ENCODE results near the gene SPHK2.

SPHK2 gene

DNA sequence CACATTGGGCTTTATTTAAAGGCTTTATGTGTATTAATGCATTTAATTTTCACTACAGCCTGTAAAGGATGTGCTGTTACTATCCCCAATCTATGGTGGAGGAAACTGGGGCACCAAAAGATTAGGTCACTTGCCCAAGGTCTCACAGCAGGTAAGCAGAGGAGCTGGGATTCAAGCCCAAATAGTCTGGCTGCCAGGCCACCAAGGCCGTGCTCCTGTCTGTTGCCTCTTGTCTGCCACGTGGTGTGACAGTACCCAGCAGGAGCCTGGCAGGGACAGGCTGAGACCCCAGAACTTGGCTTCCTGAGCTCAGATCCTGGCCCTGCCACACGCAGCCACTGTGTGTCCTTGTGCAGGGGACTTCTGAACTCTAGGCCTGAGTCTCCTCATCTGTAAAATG, 49.0 kb downstream of the SPHK2 start:
- TF ChIP-seq, protein P1, sequence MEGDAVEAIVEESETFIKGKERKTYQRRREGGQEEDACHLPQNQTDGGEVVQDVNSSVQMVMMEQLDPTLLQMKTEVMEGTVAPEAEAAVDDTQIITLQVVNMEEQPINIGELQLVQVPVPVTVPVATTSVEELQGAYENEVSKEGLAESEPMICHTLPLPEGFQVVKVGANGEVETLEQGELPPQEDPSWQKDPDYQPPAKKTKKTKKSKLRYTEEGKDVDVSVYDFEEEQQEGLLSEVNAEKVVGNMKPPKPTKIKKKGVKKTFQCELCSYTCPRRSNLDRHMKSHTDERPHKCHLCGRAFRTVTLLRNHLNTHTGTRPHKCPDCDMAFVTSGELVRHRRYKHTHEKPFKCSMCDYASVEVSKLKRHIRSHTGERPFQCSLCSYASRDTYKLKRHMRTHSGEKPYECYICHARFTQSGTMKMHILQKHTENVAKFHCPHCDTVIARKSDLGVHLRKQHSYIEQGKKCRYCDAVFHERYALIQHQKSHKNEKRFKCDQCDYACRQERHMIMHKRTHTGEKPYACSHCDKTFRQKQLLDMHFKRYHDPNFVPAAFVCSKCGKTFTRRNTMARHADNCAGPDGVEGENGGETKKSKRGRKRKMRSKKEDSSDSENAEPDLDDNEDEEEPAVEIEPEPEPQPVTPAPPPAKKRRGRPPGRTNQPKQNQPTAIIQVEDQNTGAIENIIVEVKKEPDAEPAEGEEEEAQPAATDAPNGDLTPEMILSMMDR (IDR thresholded peaks at IDR 0.05; ENCODE audit: extremely low read depth, insufficient read depth, missing control alignments): no peak
- in situ Hi-C loops (cut with MboI; ENCODE audit: low pct_unique_long_range_greater_than_20kb, low sequenced_read_pairs, unreplicated experiment): no loop called here

DNA sequence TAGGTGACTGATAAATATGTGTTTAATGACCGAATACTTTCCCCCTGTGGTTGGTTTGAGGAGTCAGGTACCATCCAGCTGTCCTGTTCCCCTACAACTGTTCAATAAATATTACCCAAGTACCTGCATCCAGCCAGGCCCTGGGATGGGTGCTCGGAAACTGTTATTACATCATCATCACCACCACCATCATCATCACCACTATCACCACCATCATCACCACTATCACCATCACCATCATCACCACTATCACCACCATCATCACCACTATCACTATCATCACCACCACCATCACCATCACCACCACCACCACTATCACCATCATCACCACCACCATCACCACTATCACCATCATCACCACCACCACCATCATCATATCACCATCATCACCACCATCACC, 49.5 kb downstream of the SPHK2 start:
- TF ChIP-seq, protein P1 (IDR thresholded peaks at IDR 0.05; ENCODE audit: extremely low read depth, insufficient read depth, missing control alignments): no peak
- in situ Hi-C loops (cut with MboI; ENCODE audit: low pct_unique_long_range_greater_than_20kb, low sequenced_read_pairs, unreplicated experiment): no loop called here

More for the DNA sequence above, 49.0 kb downstream of the SPHK2 start:
- no peak for DNase-seq (ENCODE audit: low spot score)

DNA sequence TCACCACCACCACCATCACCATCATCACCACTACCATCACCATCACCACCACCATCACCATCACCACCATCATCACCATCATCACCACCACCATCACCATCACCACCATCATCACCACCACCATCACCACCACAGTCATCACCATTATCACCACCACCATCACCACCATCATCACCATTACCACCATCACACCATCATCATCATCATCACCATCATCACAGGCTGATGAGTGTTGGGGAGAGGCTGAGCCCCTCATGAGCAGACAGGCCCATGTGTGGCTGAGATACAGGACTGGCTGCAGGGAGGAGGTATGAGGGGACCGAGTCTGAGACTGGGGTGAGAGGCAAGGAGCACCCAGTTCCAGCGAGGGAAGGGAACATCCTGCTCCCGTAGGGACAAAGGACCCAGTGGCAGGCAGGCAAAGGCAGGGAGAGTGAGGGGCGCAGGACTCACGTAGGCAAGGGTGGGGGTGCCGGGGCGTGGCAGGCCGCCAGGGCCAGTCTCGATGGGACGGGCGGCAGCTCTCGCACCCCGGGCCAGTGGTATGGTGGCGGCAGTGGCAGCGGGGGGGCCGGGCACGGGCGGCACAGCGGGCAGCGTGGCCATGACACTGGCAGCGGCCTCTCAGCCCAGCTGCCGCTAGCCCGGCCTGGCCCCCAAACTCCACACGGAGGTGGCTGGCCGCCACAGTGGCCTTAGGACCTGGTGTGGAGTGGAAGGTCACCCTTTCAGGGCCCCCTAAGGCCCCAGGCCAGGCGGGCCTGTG, 50.8 kb downstream of the SPHK2 start:
- TF ChIP-seq, protein P1 (IDR thresholded peaks at IDR 0.05; ENCODE audit: extremely low read depth, insufficient read depth, missing control alignments): no peak
- DNase-seq (ENCODE audit: low spot score): no peak
- in situ Hi-C loops (cut with MboI; ENCODE audit: low pct_unique_long_range_greater_than_20kb, low sequenced_read_pairs, unreplicated experiment): no loop called here

More for the DNA sequence above, 49.5 kb downstream of the SPHK2 start:
- no peak for DNase-seq (ENCODE audit: low spot score)

DNA sequence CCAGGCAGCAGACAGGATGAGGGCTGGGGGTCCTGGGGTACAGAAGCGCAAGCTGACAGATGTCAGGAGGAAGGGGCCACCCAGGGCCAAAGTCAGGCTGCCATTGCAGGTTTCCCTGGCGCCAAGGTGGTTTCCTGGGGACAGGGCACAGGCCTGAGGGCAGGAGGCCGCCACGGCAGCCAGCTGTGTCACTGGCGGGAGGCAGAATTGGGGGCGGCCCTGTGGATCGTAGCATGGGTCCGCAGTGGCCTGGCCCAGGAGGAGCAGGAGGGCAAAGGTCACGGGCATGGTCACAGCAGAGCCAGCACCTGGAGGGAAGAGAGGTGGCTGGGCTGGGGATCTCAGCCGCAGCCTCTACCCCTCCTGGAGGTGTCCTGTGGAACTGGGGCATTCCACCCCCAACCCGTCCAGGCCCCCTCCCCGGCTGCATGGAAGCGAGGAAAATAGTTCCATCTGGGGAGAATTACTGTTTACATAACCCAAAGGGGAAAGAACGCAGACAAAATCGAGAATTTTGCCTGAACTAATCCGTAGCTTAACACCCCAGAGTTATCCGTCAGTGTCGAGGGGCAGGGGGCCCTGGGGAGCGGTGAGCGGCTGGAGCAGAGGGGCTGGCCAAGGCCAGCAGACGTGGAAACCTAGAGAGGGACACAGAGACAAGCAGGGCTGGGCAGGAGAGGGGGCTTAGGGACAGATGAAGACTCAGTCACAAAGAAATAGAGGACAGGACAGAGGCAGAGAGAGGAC, 51.6 kb downstream of the SPHK2 start:
- DNase-seq (ENCODE audit: low spot score): no peak
- in situ Hi-C loops (cut with MboI; ENCODE audit: low pct_unique_long_range_greater_than_20kb, low sequenced_read_pairs, unreplicated experiment): no loop called here
- TF ChIP-seq, protein P1 (IDR thresholded peaks at IDR 0.05; ENCODE audit: extremely low read depth, insufficient read depth, missing control alignments): no peak

DNA sequence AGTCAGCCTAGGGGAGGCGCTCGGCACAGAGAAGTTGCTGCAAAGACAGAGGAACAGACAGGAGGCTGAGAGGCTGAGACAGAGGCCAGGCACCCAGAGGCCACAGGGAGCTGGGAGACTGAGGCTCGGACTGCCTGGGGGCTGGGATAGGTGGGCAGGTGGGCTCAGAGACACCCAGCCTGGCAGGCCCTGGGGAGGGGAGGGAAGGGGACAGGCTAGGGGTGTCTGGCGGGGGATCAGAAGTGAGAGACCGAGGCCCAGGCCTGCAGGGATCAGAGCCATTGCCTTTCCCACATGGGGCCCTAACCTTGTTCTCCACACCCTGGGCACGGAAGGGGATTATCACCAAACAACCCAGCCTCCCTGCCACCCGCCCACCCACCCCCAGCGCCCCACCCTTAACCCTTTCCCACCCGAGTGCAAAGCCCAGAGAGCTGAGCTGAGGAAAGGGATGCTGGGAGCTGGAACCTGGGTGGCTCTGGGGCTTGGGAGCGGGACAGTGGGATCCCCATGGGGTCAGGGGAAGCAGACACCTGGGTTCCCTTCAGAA, 52.2 kb downstream of the SPHK2 start:
- in situ Hi-C loops (cut with MboI; ENCODE audit: low pct_unique_long_range_greater_than_20kb, low sequenced_read_pairs, unreplicated experiment): no loop called here
- TF ChIP-seq, protein P1 (IDR thresholded peaks at IDR 0.05; ENCODE audit: extremely low read depth, insufficient read depth, missing control alignments): no peak
- no peak for DNase-seq (ENCODE audit: low spot score)

DNA sequence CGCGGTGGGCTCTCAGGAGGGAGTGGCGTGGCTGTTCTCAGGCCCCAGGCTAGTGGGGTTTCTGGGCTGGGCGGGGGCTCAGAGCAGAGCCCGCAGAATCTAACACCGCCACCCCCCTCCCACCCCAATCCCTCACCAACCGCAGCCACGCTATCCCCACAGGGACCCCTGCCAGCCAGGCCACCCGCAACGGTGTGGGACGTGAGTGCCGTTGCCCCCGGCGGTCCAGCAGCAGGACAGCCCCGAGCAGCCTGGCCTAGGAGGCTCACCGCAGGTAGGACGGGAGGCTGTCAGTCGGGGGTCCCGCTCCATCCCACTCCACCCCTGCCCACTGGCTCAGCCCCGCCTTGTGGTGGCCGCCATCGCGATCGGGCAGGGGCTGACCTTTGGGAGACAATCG, 53.7 kb downstream of the SPHK2 start, which contains the start of gene NTN5:
Gene NTN5 (minus strand): TSS at position 24 of the 400 bp plus-strand sequence. CDS start 2,031 bp downstream, outside the sequence.
- DNase-seq (ENCODE audit: low spot score): no peak
- in situ Hi-C loops (cut with MboI; ENCODE audit: low pct_unique_long_range_greater_than_20kb, low sequenced_read_pairs, unreplicated experiment): no loop called here

More for the DNA sequence above, 53.7 kb downstream of the SPHK2 start, which contains the start of gene NTN5:
- TF ChIP-seq, protein P1 (IDR thresholded peaks at IDR 0.05; ENCODE audit: extremely low read depth, insufficient read depth, missing control alignments): no peak
